Mesenchymal stem cell (in vitro differentiated cells and primary cell): ENCODE data around the gene THAP6.
A peak's percentile ranks its signal among the peaks of the same experiment; 100 is the strongest.

Experiments
- DNase-seq: peaks from one replicate; pipeline ENCODE4 v3.0.0-alpha.2; 2013
- H2AFZ ChIP-seq: one replicate; pipeline ENCODE4 v1.6.1; 2013; ENCODE audit warnings: low read depth, mild to moderate bottlenecking, control low read depth, inconsistent platforms, low read length, moderate library complexity
- H2AK5ac ChIP-seq: 2 replicates; pipeline ENCODE4 v1.6.1; 2013; ENCODE audit warnings: low read length, moderate library complexity, mild to moderate bottlenecking, inconsistent platforms; ENCODE audit not compliant: severe bottlenecking
- H2BK120ac ChIP-seq: one replicate; pipeline ENCODE4 v1.6.1; 2013; ENCODE audit warnings: low read depth, mild to moderate bottlenecking, inconsistent platforms, low read length, moderate library complexity
- H2BK12ac ChIP-seq, 2 experiments: one replicate each; pipeline ENCODE4 v1.6.1; 2013; ENCODE audit warnings: inconsistent platforms in 2 of 2, low read length in 2 of 2, mild to moderate bottlenecking in 2 of 2, moderate library complexity in 2 of 2, control low read depth in 1 of 2
- H2BK15ac ChIP-seq: one replicate; pipeline ENCODE4 v1.6.1; 2013; ENCODE audit warnings: mild to moderate bottlenecking, low read depth, inconsistent platforms; ENCODE audit not compliant: poor library complexity, severe bottlenecking
- H2BK5ac ChIP-seq: 2 replicates; pipeline ENCODE4 v1.6.1; 2013; ENCODE audit warnings: low read depth, mild to moderate bottlenecking, low read length, control low read depth, inconsistent platforms; ENCODE audit not compliant: poor library complexity, severe bottlenecking
- H3K14ac ChIP-seq, 2 experiments: one replicate each; pipeline ENCODE4 v1.6.1; 2013; ENCODE audit warnings: inconsistent platforms in 2 of 2, low read length in 2 of 2, control low read depth in 1 of 2, mild to moderate bottlenecking in 1 of 2, moderate library complexity in 1 of 2
- H3K18ac ChIP-seq, 2 experiments: one replicate each; pipeline ENCODE4 v1.6.1; 2013; ENCODE audit warnings: inconsistent platforms in 2 of 2, low read length in 2 of 2, control low read depth in 1 of 2, low read depth in 1 of 2, mild to moderate bottlenecking in 1 of 2
- H3K23ac ChIP-seq, 2 experiments: one replicate each; pipeline ENCODE4 v1.6.1; 2013; ENCODE audit warnings: inconsistent platforms in 2 of 2, low read length in 2 of 2, mild to moderate bottlenecking in 2 of 2, moderate library complexity in 2 of 2, control low read depth in 1 of 2
- H3K27ac ChIP-seq: 2 replicates; pipeline ENCODE4 v1.5.1; 2013; ENCODE audit warnings: mild to moderate bottlenecking, moderate library complexity, low read length, control low read depth, inconsistent platforms; ENCODE audit not compliant: poor library complexity, severe bottlenecking
- H3K27me3 ChIP-seq, 2 experiments: 2 replicates each; pipeline versions ENCODE4 v1.6.1 to v1.7.0; 2013; ENCODE audit warnings: low read length in 2 of 2, mild to moderate bottlenecking in 2 of 2, moderate library complexity in 2 of 2, control low read depth in 1 of 2, inconsistent platforms in 1 of 2; ENCODE audit not compliant: control insufficient read depth in 1 of 2, insufficient read depth in 1 of 2
- H3K36me3 ChIP-seq, 2 experiments: 2 replicates each; pipeline versions ENCODE4 v1.6.1 to v1.7.0; 2013; ENCODE audit warnings: low read length in 2 of 2, control low read depth in 1 of 2, inconsistent platforms in 1 of 2, low read depth in 1 of 2, mild to moderate bottlenecking in 1 of 2; ENCODE audit not compliant: insufficient read depth in 2 of 2, control insufficient read depth in 1 of 2
- H3K4ac ChIP-seq, 2 experiments: one replicate each; pipeline ENCODE4 v1.6.1; 2013; ENCODE audit warnings: inconsistent platforms in 2 of 2, low read length in 2 of 2, mild to moderate bottlenecking in 2 of 2, moderate library complexity in 2 of 2, control low read depth in 1 of 2, low read depth in 1 of 2
- H3K4me1 ChIP-seq: 2 replicates; pipeline ENCODE4 v1.6.1; 2013; ENCODE audit warnings: low read depth, low read length, control low read depth; ENCODE audit not compliant: control insufficient read depth, insufficient read depth
- H3K4me2 ChIP-seq: 2 replicates; pipeline ENCODE4 v1.6.1; 2013; ENCODE audit warnings: low read length, mild to moderate bottlenecking, inconsistent platforms; ENCODE audit not compliant: poor library complexity, severe bottlenecking
- H3K4me3 ChIP-seq, 2 experiments: 2 replicates each; pipeline versions ENCODE4 v1.5.1 to v1.7.0; 2013; ENCODE audit warnings: low read length in 2 of 2, mild to moderate bottlenecking in 2 of 2, control low read depth in 1 of 2, low read depth in 1 of 2; ENCODE audit not compliant: insufficient read depth in 1 of 2
- H3K79me1 ChIP-seq: replicated peaks from 2 replicates; pipeline ENCODE4 v1.6.1; 2013; ENCODE audit warnings: mild to moderate bottlenecking, control low read depth, low read length, inconsistent platforms; ENCODE audit not compliant: poor library complexity, severe bottlenecking
- H3K9ac ChIP-seq: 2 replicates; pipeline ENCODE4 v1.7.0; 2013; ENCODE audit warnings: mild to moderate bottlenecking, low read length, moderate library complexity
- H3K9me3 ChIP-seq: 2 replicates; pipeline ENCODE4 v1.7.0; 2013; ENCODE audit warnings: mild to moderate bottlenecking, low read length; ENCODE audit not compliant: control insufficient read depth
- H4K8ac ChIP-seq: one replicate; pipeline ENCODE4 v1.6.1; 2013; ENCODE audit warnings: inconsistent platforms, mild to moderate bottlenecking, low read length, moderate library complexity
- H4K91ac ChIP-seq: one replicate; pipeline ENCODE4 v1.6.1; 2013; ENCODE audit warnings: mild to moderate bottlenecking, low read length, inconsistent platforms
- WGBS: methylation state at CpG from one replicate; pipeline ENCODE4 v1.1.7; 2013; ENCODE audit warnings: mixed read lengths; 5-methylcytosine and 5-hydroxymethylcytosine counted together

The THAP6 gene

GRCh38 chr4:75555294-75556164, 41.3 kb downstream of the THAP6 start, which contains the start of gene ODAPH:
ODAPH (plus strand) TSS chr4:75556066; CDS start chr4:75556083, 17 bp downstream.
- no peak within 1 kb of the TSS for H3K4ac ChIP-seq
- no peaks in the 10 kb centered on the region for H3K79me1 ChIP-seq
- no peaks in the 10 kb centered on the region for H3K9me3 ChIP-seq
- no peak within 1 kb of the TSS for H3K4me2 ChIP-seq
- H4K8ac ChIP-seq = no peak within 1 kb of the TSS
- H3K36me3 ChIP-seq = no peaks in the 10 kb centered on the region
- no peak within 1 kb of the TSS for H2BK12ac ChIP-seq
- peak within 1 kb of the TSS; percentile 10 for H2AFZ ChIP-seq
- H3K9ac ChIP-seq = no peak within 1 kb of the TSS
- H2AK5ac ChIP-seq = peak within 1 kb of the TSS; percentile 52
- peak within 1 kb of the TSS; percentile 9 for H3K27ac ChIP-seq
- H3K23ac ChIP-seq = no peak within 1 kb of the TSS
- 43% methylated on average over 8 of the region's 9 CpGs for WGBS
- H2BK120ac ChIP-seq = no peak within 1 kb of the TSS
- no peak within 1 kb of the TSS for H3K14ac ChIP-seq
- peak; percentile 59 for DNase-seq
- no peak within 1 kb of the TSS for H4K91ac ChIP-seq
- H3K18ac ChIP-seq = no peak within 1 kb of the TSS
- peaks cover 0 to 17% of the 10 kb centered on the region in 2 experiments for H3K27me3 ChIP-seq
- no peak within 1 kb of the TSS for H2BK15ac ChIP-seq
- H3K4me3 ChIP-seq = no peak within 1 kb of the TSS
- H3K4me1 ChIP-seq = peaks cover 4% of the 10 kb centered on the region
- H2BK5ac ChIP-seq = no peak within 1 kb of the TSS

GRCh38 chr4:75557696-75558095, 43.4 kb downstream of the THAP6 start:
- no peak overlapping the region for H2AFZ ChIP-seq
- H2AK5ac ChIP-seq = no peak overlapping the region
- H4K8ac ChIP-seq = no peak overlapping the region
- no peak overlapping the region for H2BK120ac ChIP-seq
- H3K4me1 ChIP-seq = peaks cover 4% of the 10 kb centered on the region
- no peak overlapping the region for H3K23ac ChIP-seq
- whole genome bisulfite sequencing = 93% methylated on average over 8 of the region's 8 CpGs
- H3K9me3 ChIP-seq = no peaks in the 10 kb centered on the region
- H3K14ac ChIP-seq = no peak overlapping the region
- no peak overlapping the region for H3K4me2 ChIP-seq
- H2BK12ac ChIP-seq = no peak overlapping the region
- H3K79me1 ChIP-seq = no peaks in the 10 kb centered on the region
- peaks cover 0 to 17% of the 10 kb centered on the region in 2 experiments for H3K27me3 ChIP-seq
- DNase-seq = no peak
- H3K36me3 ChIP-seq = no peaks in the 10 kb centered on the region
- no peak overlapping the region for H2BK15ac ChIP-seq
- H4K91ac ChIP-seq = no peak overlapping the region
- H2BK5ac ChIP-seq = no peak overlapping the region
- no peak overlapping the region for H3K18ac ChIP-seq
- H3K4me3 ChIP-seq = no peak overlapping the region
- no peak overlapping the region for H3K27ac ChIP-seq
- H3K4ac ChIP-seq = no peak overlapping the region
- no peak overlapping the region for H3K9ac ChIP-seq

- Histone ChIP-seq H3K36me3 (no peaks in the 10 kb centered on the region), H3K23ac (no peak overlapping the region), H3K4me2 (no peak overlapping the region), H2BK120ac (no peak overlapping the region), H2BK5ac (no peak overlapping the region), H3K14ac (no peak overlapping the region), H2AFZ (no peak overlapping the region), H2AK5ac (no peak overlapping the region), H3K4me1 (no peaks in the 10 kb centered on the region), H3K9me3 (no peaks in the 10 kb centered on the region), H2BK15ac (no peak overlapping the region), H3K4ac (no peak overlapping the region), H3K18ac (no peak overlapping the region), H3K27me3 (peaks cover 0 to 9% of the 10 kb centered on the region in 2 experiments), H3K4me3 (no peak overlapping the region), H3K27ac (no peak overlapping the region), H3K79me1 (no peaks in the 10 kb centered on the region), H2BK12ac (no peak overlapping the region), H4K8ac (no peak overlapping the region), H4K91ac (no peak overlapping the region), H3K9ac (no peak overlapping the region)
- WGBS = 81% methylated on average over 8 of the region's 8 CpGs
- DNase-seq = no peak
These were observed 47.5 kb downstream of the THAP6 start for GRCh38 chr4:75561789-75562188.

GRCh38 chr4:75564023-75564422, 49.8 kb downstream of the THAP6 start:
- no peaks in the 10 kb centered on the region for H3K79me1 ChIP-seq
- H2BK12ac ChIP-seq = no peak overlapping the region
- no peak overlapping the region for H2BK120ac ChIP-seq
- no peak overlapping the region for H2BK5ac ChIP-seq
- H3K18ac ChIP-seq = no peak overlapping the region
- H3K36me3 ChIP-seq = no peaks in the 10 kb centered on the region
- WGBS = 89% methylated on average over 11 of the region's 11 CpGs
- no peak overlapping the region for H3K9ac ChIP-seq
- H4K91ac ChIP-seq = no peak overlapping the region
- no peak overlapping the region for H3K4me2 ChIP-seq
- no peak for DNase-seq
- H3K4me3 ChIP-seq = no peak overlapping the region
- H2AFZ ChIP-seq = no peak overlapping the region
- no peaks in the 10 kb centered on the region for H3K4me1 ChIP-seq
- H3K27me3 ChIP-seq = no peaks in the 10 kb centered on the region
- H3K4ac ChIP-seq = no peak overlapping the region
- no peak overlapping the region for H3K23ac ChIP-seq
- H2AK5ac ChIP-seq = no peak overlapping the region
- no peak overlapping the region for H4K8ac ChIP-seq
- H3K9me3 ChIP-seq = no peaks in the 10 kb centered on the region
- H2BK15ac ChIP-seq = no peak overlapping the region
- no peak overlapping the region for H3K14ac ChIP-seq
- no peak overlapping the region for H3K27ac ChIP-seq
